DOHH2 (cell line): ENCODE measurements around the gene FCN2.

Experiments
- H3F3A ChIP-seq: fragments of 200-600 bp; sonication (generic), shearing (Covaris generic); 2 replicates; pipeline ENCODE4 v1.6.0; 2016; ENCODE audit warnings: antibody characterized with exemption, mild to moderate bottlenecking; ENCODE audit not compliant: control insufficient read depth, insufficient read depth
- H3K27ac ChIP-seq: fragments of 200-600 bp; sonication (generic); 2 replicates; pipeline ENCODE4 v1.5.1; 2014; ENCODE audit warnings: low read depth, mild to moderate bottlenecking, low read length, moderate library complexity
- H3K27me3 ChIP-seq: fragments of 200-600 bp; sonication (generic); 2 replicates; pipeline ENCODE4 v1.6.1; 2014; ENCODE audit warnings: mild to moderate bottlenecking, low read length, mixed read lengths; ENCODE audit not compliant: control insufficient read depth
- H3K36me3 ChIP-seq: fragments of 200-600 bp; sonication (generic); 2 replicates; pipeline ENCODE4 v1.6.1; 2014; ENCODE audit warnings: mild to moderate bottlenecking, low read length, moderate library complexity, mixed read lengths; ENCODE audit not compliant: control insufficient read depth
- H3K4me1 ChIP-seq: fragments of 200-600 bp; sonication (generic); 2 replicates; pipeline ENCODE4 v1.6.1; 2014; ENCODE audit warnings: mild to moderate bottlenecking, low read length, mixed read lengths; ENCODE audit not compliant: control insufficient read depth
- H3K4me2 ChIP-seq: fragments of 200-600 bp; sonication (generic); 2 replicates; pipeline ENCODE4 v1.6.0; 2014; ENCODE audit warnings: mild to moderate bottlenecking, low read length, moderate library complexity
- H3K4me3 ChIP-seq: fragments of 200-600 bp; sonication (generic); 2 replicates; pipeline ENCODE4 v1.5.1; 2014; ENCODE audit warnings: mild to moderate bottlenecking, low read length, mixed read lengths
- H3K79me2 ChIP-seq: fragments of 200-600 bp; sonication (generic); 2 replicates; pipeline ENCODE4 v1.6.1; 2014; ENCODE audit warnings: mild to moderate bottlenecking, low read length, mixed read lengths; ENCODE audit not compliant: control insufficient read depth
- H3K9me2 ChIP-seq: fragments of 200-600 bp; sonication (generic); replicated peaks from 2 replicates; pipeline ENCODE4 v1.6.1; 2014; ENCODE audit warnings: mild to moderate bottlenecking, low read length, mixed read lengths; ENCODE audit not compliant: control insufficient read depth
- H3K9me3 ChIP-seq: fragments of 200-600 bp; sonication (generic); 2 replicates; pipeline ENCODE4 v1.6.1; 2014; ENCODE audit warnings: antibody characterized with exemption, low read length, mixed read lengths; ENCODE audit not compliant: control insufficient read depth, insufficient read depth
- H4K20me1 ChIP-seq: fragments of 200-600 bp; sonication (generic); 2 replicates; pipeline ENCODE4 v1.6.0; 2014; ENCODE audit warnings: low read depth, mild to moderate bottlenecking, antibody characterized with exemption, low read length, moderate library complexity; ENCODE audit not compliant: control insufficient read depth, insufficient read depth
- CTCF ChIP-seq: fragments of 200-600 bp; sonication (generic); IDR thresholded peaks from one replicate; pipeline ENCODE4 v1.5.1; 2014; ENCODE audit warnings: antibody characterized with exemption, mild to moderate bottlenecking, low read depth, low read length; ENCODE audit not compliant: poor library complexity, severe bottlenecking
- EZH2phosphoT487 ChIP-seq: fragments of 200-600 bp; sonication (generic); IDR thresholded peaks from 2 replicates; pipeline ENCODE4 v1.6.1; 2017; ENCODE audit warnings: borderline replicate concordance, mild to moderate bottlenecking, antibody characterized with exemption, low read length, moderate library complexity, mixed read lengths

The FCN2 gene

DNA sequence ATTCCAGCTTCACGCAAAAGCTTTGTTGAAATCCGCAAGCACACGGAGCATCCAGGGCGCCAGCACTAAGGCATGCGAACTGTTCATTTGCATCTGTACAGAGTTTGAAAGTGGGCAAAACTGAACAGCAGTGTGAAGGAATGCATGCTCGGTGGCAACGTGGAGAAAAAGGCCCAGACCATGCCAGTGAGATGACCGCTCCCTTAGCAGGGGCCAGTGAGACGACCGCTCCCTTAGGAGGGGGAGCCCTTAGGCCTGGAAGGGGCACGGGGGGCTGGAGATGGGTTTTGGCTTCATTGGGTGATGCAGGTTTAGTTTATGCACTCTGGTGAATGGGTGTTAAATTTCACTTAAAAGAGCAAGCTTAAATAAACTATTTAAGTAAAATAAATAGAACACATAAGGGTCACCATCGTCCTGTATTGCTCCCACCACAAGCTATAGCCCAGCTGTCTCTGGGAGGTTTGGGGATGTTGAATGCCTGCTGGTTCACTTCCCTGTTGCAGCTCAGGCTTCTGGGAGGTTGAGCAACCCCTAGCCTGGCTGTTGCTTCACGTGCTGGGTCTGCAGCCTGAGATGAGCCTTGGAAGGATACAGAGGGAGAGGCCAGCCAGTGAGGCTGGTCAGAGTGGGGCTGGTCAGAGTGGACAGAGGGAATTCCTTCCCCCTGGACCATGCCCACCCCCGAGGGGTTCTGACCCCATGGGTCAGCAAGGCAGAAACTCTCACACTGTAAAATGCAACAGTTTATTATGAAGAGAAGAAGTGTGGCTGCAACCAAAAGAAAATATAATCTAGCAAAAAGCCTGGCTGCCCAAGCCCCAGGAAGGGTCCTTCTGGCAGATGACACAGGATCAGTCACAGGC, 41.7 kb downstream of the FCN2 start:
- H3K9me3 ChIP-seq, result peaks cover 6% of the 10 kb centered on the region; the same call in 1 of the 2 replicates
- no peak overlapping the region for H3K4me3 ChIP-seq
- no peaks in the 10 kb centered on the region for H3F3A ChIP-seq
- H3K36me3 ChIP-seq, result no peaks in the 10 kb centered on the region
- no peak overlapping the region for H3K27ac ChIP-seq
- H4K20me1 ChIP-seq, result no peaks in the 10 kb centered on the region
- H3K4me1 ChIP-seq, result no peaks in the 10 kb centered on the region
- H3K79me2 ChIP-seq, result no peaks in the 10 kb centered on the region
- TF ChIP-seq EZH2phosphoT487 (no peak), CTCF (no peak)
- 0 out of 2 replicates have a peak, but pooled peaks cover 3% of the 10 kb centered on the region for H3K27me3 ChIP-seq
- H3K9me2 ChIP-seq, result no peaks in the 10 kb centered on the region
- H3K4me2 ChIP-seq, result no peak overlapping the region

DNA sequence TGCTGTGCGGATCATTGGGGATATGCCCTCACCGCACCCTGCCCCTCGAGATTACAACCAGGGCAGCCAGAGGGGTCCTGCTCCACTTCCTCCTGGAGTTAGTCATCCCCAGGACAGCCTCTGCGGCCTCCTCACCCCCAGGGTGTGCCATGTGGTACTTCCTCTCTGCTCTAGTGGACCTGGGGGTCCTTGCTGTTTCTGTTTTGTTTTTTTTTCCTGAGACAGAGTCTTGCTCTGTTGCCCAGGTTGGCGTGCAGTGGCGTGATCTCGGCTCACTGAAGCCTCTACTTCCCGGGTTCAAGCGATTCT, 42.3 kb downstream of the FCN2 start:
- H3F3A ChIP-seq, result no peaks in the 10 kb centered on the region
- H3K27ac ChIP-seq, result no peak overlapping the region
- TF ChIP-seq CTCF (no peak), EZH2phosphoT487 (no peak)
- H3K4me2 ChIP-seq, result no peak overlapping the region
- no peaks in the 10 kb centered on the region for H3K4me1 ChIP-seq
- no peaks in the 10 kb centered on the region for H3K9me2 ChIP-seq
- 0 out of 2 replicates have a peak, but pooled peaks cover 3% of the 10 kb centered on the region for H3K27me3 ChIP-seq
- no peak overlapping the region for H3K4me3 ChIP-seq
- no peaks in the 10 kb centered on the region for H3K79me2 ChIP-seq
- no peaks in the 10 kb centered on the region for H4K20me1 ChIP-seq
- H3K9me3 ChIP-seq, result peaks cover 6% of the 10 kb centered on the region; the same call in 1 of the 2 replicates
- no peaks in the 10 kb centered on the region for H3K36me3 ChIP-seq

GRCh38 chr9:134923466-134923865, 42.9 kb downstream of the FCN2 start:
- Histone ChIP-seq H3K4me3 (no peak overlapping the region), H3K9me2 (no peaks in the 10 kb centered on the region), H3K9me3 (peaks cover 6% of the 10 kb centered on the region; the same call in 1 of the 2 replicates), H3K4me2 (no peak overlapping the region), H3K79me2 (no peaks in the 10 kb centered on the region), H3K27me3 (0 out of 2 replicates have a peak, but pooled peaks cover 3% of the 10 kb centered on the region), H3K36me3 (no peaks in the 10 kb centered on the region), H3F3A (no peaks in the 10 kb centered on the region), H4K20me1 (no peaks in the 10 kb centered on the region), H3K27ac (no peak overlapping the region), H3K4me1 (peaks cover under 1% of the 10 kb centered on the region)
- TF ChIP-seq EZH2phosphoT487, result no peak
- no peak for TF ChIP-seq CTCF
